Measurements from ENCODE around the gene ZNF324. TPM values are rescaled to one million over a fixed set of nuclear protein-coding genes. Genes with fewer than 3 reads are reported as not detected.

Gene ZNF324
- total RNA-seq, 2 donors from 2014 or later = 9.9 to 13.2 TPM

GRCh38 chr19:58519087-58519354 lies 52.1 kb downstream of the ZNF324 start:
- H3K27ac ChIP-seq = peak overlapping the region; percentile 87 to 95 (median 91)
- intact Hi-C loops (cut with DNase I) = no loop called here
- peaks cover 44% of the 10 kb centered on the region for H3K4me1 ChIP-seq
- peaks cover 0 to 7% of the 10 kb centered on the region in 2 donors for H3K36me3 ChIP-seq (replicated peaks in 1 of 2; ENCODE audit: insufficient read depth in 1 of 2, low read depth in 2 of 2)
- WGBS, 2 donors = 0 to 2% methylated on average over 13 to 14 of the region's 14 CpGs
- TF ChIP-seq POLR2A (IDR thresholded peaks at IDR 0.05) (no peak), CTCF (IDR thresholded peaks at IDR 0.05) (peak in 5 of 7 experiments; percentile 15 to 59 (median 36))
- H3K27me3 ChIP-seq = no peaks in the 10 kb centered on the region
- H3K9me3 ChIP-seq = no peaks in the 10 kb centered on the region
- DNase-seq (peak; percentile 60 to 69 (median 66)), ATAC-seq (peak; percentile 44)
- H3K4me3 ChIP-seq = peak overlapping the region; percentile 54 to 72

- H3K36me3 ChIP-seq (replicated peaks in 1 of 2; ENCODE audit: insufficient read depth in 1 of 2, low read depth in 2 of 2) = peaks cover 0 to 7% of the 10 kb centered on the region in 2 donors
- DNase-seq (peak; percentile 93 to 96 (median 93)), ATAC-seq (peak; percentile 89)
- WGBS, 2 donors = 0% methylated on average over 3 to 85 of the region's 87 CpGs
- peaks cover 40% of the 10 kb centered on the region for H3K4me1 ChIP-seq
- intact Hi-C loops (cut with DNase I) = no loop called here
- TF ChIP-seq POLR2A (IDR thresholded peaks at IDR 0.05) (peak; percentile 43 to 85 (median 75)), CTCF (IDR thresholded peaks at IDR 0.05) (peak; percentile 47 to 92 (median 75))
- H3K27me3 ChIP-seq = no peaks in the 10 kb centered on the region
- peak within 1 kb of the TSS; percentile 54 to 72 for H3K4me3 ChIP-seq
- no peaks in the 10 kb centered on the region for H3K9me3 ChIP-seq
- peak within 1 kb of the TSS; percentile 87 to 95 (median 91) for H3K27ac ChIP-seq
These were observed 52.7 kb downstream of the ZNF324 start, which contains the start of gene ZBTB45 for GRCh38 chr19:58519355-58520256. TSS of gene ZBTB45 (minus strand) at chr19:58519810. CDS start at chr19:58517673, 2,137 bp downstream.

- Histone ChIP-seq H3K27ac (peak overlapping the region; percentile 87 to 95 (median 91)), H3K27me3 (no peaks in the 10 kb centered on the region), H3K9me3 (no peaks in the 10 kb centered on the region), H3K36me3 (replicated peaks in 1 of 2; ENCODE audit: insufficient read depth in 1 of 2, low read depth in 2 of 2) (peaks cover 0 to 7% of the 10 kb centered on the region in 2 donors), H3K4me3 (peak overlapping the region; percentile 54 to 72), H3K4me1 (peaks cover 34% of the 10 kb centered on the region)
- intact Hi-C loops (cut with DNase I) = no loop called here
- DNase-seq (no peak), ATAC-seq (no peak)
- WGBS, 2 donors = 6 to 8% methylated on average over 4 to 7 of the region's 7 CpGs
- TF ChIP-seq CTCF (IDR thresholded peaks at IDR 0.05) (no peak), POLR2A (IDR thresholded peaks at IDR 0.05) (no peak)
These were observed 53.3 kb downstream of the ZNF324 start for GRCh38 chr19:58520257-58520599.

GRCh38 chr19:58521651-58522050 lies 54.8 kb downstream of the ZNF324 start:
- no peak for DNase-seq
- Histone ChIP-seq H3K9me3 (no peaks in the 10 kb centered on the region), H3K36me3 (replicated peaks in 1 of 2; ENCODE audit: insufficient read depth in 1 of 2, low read depth in 2 of 2) (peaks cover 0 to 3% of the 10 kb centered on the region in 2 donors), H3K27me3 (no peaks in the 10 kb centered on the region), H3K4me3 (no peak overlapping the region), H3K27ac (no peak overlapping the region), H3K4me1 (peaks cover 24% of the 10 kb centered on the region)
- no peak for ATAC-seq
- TF ChIP-seq POLR2A (IDR thresholded peaks at IDR 0.05) (no peak), CTCF (IDR thresholded peaks at IDR 0.05) (no peak)
- intact Hi-C loops (cut with DNase I) = no loop called here
- 52 to 61% methylated on average over 4 of the region's 4 CpGs for WGBS, 2 donors

Data from body of pancreas (tissue), 4 donors.